MV-4-11 (cell line): ENCODE data around the gene TICAM1.
"Not testable (repeated sequence)": the region's sequence is repeated elsewhere in the genome, so short reads cannot be mapped to it uniquely, and the experiment has no call there.

Source experiments
- DNase-seq: peaks from one replicate; lab custom pipeline; 2025; lab: John Stamatoyannopoulos, UW

Gene TICAM1

DNA sequence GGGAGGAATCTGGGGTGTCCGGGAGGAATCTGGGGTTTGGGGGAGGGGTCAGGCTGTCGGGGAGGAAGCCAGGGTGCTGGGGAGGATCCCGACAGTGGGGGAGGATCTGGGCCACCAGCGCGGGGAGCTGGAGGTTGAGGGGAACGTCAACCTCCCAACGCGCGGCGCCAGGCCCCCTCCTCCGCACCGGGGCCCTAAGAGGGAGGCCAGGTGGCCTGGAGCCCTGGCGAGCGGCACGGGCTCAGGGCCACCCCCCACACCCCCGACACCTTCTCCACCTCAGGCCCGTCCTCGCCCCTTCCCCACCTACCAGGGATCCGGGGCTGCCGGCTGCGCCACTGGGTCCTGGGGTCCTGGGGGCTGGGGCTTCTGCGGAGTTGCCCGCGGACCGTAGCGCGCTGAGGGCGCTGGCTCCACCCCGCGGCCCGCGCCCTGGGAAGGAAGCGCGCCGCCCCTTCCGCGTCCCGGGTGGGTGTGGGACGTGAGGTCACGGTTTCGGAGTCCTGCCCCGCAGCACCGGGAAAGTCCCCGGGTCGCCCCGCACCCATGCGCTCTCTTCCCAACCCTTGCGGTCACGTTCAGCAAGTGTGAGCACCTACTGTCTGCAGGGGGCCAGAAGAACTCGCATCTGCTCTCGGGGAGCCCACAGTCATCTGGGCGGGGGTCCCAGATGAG is at the start of gene TICAM1:
TSS of gene TICAM1 (minus strand) at position 409 of the 675 bp plus-strand sequence. CDS start 13,335 bp downstream, outside the sequence.
- peak; percentile 33 for DNase-seq

DNA sequence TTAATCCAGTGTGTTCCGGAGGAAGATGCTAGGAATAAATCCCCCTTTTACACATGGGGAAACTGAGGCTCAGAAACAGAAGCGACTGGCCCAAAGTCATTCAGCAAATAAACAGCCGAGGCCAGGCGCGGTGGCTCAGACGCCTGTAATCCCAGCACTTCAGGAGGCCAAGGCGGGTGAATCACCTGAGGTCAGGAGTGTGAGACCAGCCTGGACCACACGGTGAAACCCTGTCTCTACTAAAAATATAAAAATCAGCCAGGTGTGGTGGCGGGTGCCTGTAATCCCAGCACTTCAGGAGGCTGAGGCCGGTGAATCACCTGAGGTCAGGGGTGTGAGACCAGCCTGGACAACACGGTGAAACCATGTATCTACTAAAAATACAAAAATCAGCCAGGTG is 47.5 kb upstream of the TICAM1 start:
- no peak for DNase-seq

DNA sequence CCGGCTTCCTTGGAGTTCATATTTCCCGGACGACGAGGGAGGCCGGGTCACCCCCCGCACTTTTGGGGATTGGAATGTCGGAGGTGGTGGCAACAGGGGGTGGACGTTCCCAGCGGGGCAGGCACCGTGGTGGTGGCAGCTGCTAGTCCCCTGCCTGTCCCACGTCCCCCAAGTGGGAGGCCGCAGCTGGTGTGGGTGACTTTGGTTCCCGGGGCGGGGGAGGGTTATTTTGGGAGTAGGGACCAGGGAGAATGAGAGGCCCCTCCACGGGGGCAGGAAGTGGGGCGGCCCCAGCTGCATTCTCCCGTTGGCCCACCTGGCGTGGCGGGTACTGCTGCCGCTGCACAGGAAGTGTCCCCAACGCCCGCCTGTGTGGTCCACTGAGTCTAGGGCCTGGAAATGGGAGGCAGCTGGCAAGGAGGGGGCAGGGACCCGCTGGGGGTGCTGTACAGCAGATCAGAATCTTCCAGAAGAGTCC is 47.0 kb upstream of the TICAM1 start:
- DNase-seq = peak; percentile 44

DNA sequence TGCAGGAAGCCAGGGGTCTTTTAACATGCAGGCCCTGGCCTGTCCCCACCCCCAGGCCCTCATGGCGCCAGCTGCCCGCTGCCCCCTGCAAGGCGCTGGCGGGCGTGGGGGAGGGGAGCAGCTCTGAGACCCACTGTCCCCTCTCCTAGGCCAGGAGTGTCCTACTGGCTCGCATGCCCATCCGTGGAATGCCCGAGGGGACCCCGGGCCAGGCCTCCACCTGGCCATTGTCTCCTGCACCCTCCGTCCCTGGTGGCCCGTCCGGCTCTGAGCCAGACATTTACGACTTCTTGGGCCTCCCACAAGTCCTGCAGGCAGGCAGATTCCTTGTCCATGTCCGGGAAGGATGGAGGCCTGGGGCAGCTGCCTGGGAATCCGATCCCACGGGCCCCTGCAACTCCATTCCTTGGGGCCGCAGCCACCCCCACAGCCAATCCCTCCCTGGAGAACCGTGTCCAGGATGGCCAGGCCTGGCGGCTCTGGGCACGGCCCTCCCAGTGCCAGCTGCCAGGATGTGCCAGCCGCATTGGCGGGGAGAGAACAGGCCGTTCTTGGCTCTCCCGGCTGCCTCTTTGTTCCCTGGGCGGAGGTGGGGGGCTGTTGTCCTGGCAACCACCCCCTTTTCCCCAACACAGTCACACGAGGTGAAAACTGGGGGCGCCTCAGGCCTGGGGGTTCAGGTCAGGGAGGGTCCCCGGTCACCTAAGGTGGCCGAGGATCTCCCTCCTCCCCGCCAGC is 46.4 kb upstream of the TICAM1 start:
- DNase-seq = no peak

DNA sequence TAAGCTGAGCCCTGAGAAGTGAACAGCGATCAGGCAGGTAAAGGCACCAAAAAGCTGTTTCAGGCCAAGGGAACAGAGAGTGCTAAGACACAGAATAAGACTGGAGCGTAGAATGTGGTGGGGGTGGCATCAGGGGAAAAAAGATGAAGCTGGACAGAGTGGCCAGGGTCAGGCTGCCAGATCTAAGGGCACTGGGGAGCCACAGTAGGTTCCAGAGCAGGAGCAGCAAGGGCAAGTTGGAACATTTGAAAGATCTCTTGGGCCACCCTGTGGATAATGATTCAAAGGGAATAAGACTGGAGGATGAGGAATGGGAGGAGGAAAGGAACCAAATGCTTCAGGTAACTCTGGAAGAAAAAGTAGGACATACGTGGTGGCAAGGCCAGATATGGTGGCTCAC is 42.4 kb upstream of the TICAM1 start:
- DNase-seq = no peak

DNA sequence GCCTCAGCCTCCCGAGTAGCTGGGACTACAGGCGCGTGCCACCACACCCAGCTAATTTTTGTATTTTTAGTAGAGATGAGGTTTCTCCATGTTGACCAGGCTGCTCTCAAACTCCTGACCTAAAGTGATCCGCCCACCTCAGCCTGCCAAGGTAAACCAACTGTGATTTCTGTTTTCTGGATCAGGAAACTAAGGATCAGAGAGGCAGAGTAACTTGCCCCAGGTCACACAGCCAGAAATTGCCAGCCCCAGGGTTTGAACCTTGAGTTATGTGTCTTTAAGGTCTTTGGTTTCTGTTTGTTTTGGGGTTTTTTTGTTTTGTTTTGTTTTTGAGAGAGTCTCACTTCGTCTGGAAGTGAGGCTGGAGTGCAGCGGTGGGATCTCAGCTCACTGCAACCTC is 40.2 kb upstream of the TICAM1 start:
- DNase-seq = no peak

DNA sequence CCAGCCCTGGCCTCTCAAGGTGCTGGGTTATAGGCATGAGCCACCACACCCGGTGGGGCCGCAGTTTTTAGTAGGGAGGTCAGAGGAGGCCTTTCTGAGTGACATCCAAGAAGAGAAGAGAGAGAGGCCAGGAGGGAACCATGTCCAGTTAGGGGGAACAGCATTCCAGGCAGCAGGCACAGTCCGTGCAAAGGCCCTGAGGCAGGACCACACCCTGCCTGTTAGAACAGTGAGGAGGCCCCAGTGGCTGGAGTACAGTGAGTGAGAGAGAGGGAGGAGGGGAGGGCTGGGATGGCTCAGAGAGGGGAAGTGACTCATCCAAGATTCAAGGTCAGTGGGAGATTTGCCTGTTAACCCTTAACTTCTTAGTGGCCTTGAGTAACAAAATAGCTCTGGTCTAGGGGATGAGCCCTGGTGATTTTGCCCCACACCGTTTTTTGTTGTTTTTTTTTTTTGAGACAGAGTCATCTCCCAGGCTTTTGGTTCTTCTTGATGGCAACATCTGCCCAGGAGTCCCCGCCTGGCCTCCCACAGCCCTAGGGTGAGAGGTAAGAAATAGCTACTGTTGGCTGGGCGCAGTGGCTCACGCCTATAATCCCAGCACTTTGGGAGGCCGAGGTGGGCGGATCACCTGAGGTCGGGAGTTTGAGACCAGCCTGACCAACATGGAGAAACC is 38.7 kb upstream of the TICAM1 start:
- peak; percentile 98 for DNase-seq

DNA sequence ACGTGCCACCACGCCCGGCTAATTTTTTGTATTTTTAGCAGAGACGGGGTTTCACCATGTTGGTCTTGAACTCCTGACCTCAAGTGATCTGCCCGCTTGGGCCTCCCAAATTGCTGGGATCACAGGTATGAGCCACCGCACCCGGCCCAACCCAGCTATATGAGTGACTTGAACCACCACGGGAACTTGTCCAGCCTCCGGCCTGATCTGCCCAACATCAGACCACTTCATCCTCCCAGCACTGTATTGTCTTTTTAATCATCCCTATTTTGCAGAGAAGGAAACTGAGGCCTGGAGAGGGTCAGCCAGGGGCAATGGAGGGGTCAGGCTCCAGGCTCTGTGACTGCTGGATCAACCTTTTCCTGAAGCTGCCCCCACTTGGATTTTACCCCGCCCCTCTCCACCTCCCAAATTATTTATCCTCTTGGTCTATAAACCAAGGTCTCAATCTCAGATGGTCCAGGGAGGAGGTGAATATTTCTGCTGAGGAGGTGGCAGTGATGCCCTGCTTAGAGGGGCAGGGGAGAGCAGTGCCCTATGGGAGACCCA is 36.8 kb upstream of the TICAM1 start:
- no peak for DNase-seq

DNA sequence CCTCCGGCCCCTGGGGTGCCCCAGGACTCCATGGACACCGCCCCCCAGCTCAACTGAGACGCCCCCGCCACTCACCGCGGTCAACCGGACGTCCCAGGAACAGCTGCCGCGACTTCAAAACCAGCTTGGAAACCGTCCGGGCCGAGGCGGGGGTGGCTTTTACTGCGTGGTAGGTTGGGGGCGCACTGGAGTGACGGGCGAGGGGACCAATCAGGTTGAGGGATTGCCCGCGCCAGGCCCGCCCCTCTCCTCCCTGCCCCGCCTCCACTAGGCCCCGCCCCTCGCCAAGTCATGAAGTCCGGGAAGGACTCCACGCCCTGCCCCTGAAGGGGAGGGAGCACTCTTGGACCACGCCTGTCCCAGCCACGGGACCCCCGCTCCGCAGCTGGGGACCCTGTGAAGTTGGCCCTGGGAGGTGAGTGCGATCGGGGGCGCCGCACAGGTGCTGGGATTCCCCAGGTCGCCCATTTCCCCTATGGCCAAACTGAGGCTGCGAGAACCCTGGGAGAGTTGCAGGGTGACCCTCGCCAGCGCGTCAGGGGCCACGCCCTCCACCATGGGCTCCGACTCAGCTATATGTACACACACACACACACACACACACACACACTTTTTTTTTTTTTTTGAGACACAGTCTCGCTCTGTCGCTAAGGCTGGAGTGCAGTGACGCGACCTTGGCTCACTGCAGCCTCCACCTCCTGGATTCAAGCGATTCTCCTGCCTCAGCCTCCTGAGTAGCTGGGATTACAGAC is 36.2 kb upstream of the TICAM1 start, which contains the start of gene PLIN3:
TSS of gene PLIN3 (minus strand) at position 134 of the 752 bp plus-strand sequence. CDS start 6,273 bp downstream, outside the sequence.
- DNase-seq = peak; percentile 92

DNA sequence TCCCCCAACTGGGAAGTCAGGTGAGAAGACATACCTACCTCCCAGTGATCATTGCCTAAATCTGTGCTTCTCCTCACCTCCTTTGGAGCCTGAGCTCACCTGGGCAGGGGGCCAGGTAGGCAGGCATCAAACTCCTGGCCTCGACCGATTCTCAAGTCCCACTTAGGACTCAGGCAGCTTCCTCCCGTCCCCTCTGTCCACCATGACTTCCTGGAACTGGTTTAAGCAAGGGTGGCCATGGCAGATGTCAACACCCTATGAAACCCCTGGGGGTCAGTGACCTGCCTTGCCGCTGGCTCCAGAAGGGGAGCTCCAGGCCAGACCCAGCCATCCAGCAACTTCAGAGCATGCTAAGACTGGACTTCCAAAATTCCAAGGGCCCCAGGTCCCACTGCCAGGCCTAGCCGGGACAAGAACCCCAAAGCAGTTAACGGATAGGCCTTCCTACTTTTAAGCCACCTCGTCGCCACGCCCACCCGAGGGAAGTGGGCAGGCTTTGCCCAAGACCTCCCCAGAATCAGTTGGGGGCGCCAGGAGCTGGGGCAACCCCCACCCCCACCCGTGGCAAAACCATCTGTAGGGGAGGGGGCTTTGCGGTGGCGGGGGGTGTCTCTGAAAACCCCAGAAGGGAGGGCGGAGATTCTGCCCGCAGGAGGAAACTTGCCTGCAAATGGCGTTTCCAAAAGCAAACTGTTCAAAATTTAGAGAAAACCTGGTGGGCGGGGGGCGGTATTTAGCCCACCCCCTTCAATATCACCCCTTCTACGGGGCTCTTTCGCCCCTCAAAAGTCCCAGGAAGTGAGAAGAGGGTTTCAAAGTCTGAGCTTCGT is 35.3 kb upstream of the TICAM1 start:
- peak; percentile 64 for DNase-seq

DNA sequence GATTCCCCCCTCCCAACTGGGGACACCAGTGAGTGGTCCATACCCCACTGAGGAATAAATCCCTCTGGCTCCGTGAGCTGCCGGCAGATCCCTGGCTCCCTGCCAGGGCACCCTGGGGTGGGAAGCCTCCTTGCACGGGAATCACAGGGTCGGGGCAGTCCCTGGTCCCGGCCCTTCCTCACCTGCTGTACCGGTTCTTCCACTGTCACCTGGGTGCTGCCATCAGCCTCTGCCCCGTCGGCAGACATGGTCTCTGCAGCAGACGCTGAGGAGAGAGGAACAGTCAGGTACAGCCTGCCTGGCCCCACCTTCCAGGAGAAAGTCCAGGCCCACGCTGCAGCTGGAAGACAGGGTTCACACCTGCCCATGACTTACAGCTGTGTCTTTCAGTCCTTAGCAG is 29.6 kb upstream of the TICAM1 start:
- DNase-seq = no peak

DNA sequence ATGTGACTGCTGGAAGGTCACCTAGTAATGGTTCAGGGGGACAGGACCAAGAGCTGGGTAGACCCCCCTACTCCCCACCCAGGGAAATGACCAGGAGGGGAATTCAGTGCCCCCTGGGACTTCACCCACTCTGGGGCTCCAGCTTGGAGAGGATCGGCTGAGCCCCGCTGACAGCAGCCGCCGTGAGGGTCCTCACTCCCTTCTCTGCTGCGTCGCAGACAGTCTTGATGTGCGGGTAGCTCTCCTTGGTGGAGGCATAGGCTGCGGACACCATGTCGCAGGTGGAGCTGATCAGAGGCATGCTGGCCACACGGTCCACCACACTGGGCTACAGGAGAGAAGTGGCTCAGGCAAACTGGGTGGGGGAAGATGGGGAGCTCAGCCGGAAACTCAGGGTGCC is 28.2 kb upstream of the TICAM1 start:
- DNase-seq = no peak

DNA sequence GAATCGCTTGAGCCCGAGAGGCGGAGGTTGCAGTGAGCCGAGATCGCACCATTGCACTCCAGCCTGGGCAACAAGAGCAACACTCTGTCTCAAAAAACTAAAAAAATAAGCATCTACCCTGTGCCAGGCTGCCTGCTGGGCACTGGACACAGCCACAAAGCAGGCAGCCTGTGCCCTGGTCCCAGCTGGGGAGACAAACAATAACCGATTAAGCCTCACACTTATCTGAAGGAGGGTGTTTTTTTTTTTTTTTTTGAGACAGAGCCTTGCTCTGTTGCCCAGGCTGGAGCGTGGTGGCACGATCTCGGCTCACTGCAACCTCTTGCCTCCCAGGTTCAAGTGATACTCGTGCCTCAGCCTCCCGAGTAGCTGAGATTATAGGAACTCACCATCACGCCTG is 25.0 kb upstream of the TICAM1 start:
- not testable (repeated sequence) for DNase-seq

DNA sequence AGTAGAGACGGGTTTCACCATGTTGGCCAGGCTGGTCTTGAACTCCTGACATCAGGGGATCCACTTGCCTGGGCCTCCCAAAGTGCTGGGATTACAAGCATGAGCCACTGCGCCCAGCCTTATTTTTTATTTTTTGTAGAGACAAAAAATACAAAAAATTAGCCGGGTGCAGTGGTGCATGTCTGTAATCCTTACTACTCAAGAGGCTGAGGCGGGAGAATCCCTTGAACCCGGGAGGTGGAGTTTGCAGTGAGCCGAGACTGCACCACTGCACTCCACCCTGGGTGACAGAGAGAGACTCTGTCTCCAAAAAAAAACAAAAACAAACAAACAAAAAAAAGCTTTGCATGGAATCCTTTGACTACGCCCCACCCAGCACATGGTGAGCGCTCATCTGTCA is 22.0 kb upstream of the TICAM1 start:
- not testable (repeated sequence) for DNase-seq

DNA sequence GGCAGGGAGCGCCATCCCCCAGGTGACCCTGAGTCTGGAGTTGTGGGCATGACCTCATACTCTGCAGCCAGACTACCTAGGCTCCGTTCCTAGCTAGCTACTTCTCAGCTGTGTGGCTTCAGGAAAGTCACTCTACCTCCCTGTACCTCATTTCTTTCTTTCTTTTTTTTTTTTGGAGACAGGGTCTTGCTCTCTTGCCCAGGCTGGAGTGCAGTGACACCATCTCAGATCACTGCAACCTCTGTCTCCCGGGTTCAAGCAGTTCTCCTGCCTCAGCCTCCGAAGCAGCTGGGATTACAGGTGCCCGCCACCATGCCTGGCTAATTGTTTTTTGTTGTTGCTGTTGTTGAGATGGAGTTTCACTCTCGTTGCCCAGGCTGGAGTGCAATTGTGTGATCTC is 21.0 kb upstream of the TICAM1 start:
- DNase-seq = no peak

DNA sequence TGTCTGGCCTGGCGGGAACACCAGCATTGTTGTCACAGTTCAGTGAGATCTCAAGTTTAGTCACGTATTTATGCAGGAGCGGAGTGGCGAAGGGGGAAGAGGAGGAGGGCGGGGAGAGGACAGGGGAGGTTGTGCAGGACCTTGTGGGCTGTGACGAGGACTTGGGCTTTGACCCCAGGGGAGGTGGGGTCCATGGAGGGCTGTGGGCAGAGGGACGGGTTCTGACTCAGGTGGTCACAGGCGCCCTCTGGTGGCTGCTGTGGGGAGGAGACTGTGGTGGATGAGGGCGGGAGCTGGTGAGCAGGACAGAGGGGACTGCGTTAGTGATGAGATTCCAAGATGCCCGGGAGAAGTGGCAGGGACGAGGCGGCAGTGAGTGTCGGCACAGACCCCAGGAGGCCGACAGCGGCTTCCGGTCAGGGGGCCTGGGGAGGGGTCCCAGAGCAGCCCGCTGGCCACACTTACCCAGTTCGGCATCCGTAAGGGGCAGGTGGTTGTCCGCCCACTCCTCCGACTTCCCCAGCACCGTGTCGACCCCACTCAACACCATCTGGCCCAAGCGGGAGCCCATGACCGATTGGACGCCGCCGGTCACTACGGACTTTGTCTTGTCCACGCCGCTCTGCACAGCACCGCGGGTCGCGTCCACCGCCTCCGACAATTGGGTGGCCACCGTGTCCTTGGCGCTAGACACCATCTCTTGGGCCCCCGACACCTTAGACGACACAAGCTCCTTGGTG is 20.2 kb upstream of the TICAM1 start:
- DNase-seq = peak; percentile 16

DNA sequence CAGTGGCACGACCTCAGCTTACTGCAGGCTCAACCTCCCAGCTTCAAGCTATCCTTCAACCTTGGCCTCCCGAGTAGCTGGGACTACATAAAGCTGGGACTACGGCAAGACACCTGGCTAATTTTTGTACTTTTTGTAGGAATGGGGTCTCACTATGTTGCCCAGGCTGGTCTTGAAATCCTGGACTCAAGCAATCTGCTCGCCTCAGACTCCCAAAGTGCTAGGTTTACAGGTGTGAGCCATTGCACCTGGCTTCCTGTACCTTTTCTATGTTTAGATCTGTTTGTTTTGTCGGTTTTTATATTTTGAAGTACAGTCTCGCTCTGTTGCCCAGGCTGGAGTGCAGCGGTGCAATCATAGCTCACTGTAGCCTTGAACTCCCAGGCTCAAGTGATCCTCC is 17.5 kb upstream of the TICAM1 start:
- no peak for DNase-seq

DNA sequence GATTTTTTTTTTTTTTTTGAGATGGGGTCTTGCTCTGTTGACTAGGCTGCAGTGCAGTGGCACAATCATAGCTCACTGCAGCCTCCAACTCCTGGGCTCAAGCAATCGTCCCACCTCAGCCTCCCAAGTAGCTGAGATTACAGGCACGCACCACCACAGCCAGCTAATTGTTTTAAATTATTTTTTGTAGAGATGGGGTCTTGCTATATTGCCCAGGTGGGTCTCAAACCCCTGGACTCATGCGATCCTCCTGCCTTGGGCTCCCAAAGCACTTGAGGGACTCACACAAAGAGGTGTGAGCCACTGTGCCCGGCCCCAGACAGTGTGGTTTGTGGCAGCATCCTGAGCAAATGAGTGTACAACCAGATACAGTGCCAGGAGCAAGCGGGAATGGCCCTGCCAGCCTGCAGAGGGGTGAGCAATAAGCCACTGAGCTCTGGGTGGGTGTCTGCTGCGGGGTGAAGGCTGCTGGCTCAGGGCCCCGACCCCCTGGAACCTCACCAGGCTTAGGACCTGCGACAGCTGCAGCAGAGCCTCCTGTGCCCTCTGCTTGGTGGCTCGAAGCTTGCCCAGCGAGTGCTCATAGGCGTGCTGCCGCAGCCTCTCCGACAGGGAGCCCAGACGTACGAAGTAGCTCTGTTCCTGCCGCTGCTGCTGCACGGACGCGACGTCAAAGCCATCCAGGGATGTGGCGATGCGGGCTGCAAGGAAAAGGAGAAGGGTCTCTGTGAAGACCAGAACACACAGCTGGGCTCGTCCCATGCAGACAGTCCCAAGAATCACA is 15.9 kb upstream of the TICAM1 start:
- DNase-seq = no peak

DNA sequence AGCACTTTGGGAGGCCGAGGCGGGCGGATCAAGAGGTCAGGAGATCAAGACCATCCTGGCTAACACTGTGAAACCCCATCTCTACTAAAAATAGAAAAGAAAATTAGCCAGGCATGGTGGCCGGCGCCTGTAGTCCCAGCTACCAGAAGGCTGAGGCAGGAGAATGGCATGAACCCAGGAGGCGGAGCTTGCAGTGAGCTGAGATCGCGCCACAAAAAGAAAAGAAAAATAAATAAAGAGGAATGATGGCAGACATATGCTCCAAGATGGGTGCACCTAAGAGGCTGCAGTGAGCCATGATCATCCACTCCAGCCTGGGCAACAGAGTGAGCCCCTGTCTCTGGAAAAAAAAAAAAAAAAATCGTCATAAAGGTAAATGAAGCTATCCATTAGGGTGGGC is 14.5 kb upstream of the TICAM1 start:
- not testable (repeated sequence) for DNase-seq
